Putamen (tissue), 1 donor: Measurements from ENCODE around the gene ENPP7.
"Not testable (repeated sequence)": the region's sequence is repeated elsewhere in the genome, so short reads cannot be mapped to it uniquely, and the experiment has no call there.

Source experiments
- DNase-seq: peaks from one replicate; pipeline ENCODE4 v3.0.0-alpha.2; 2016; ENCODE audit warnings: low spot score

Gene ENPP7

GRCh38 chr17:79749156-79749815 is 18.5 kb downstream of the ENPP7 start:
- DNase-seq, result no peak

- no peak for DNase-seq
These were observed 19.2 kb downstream of the ENPP7 start for GRCh38 chr17:79749958-79750357.

- DNase-seq, result no peak
These were observed 20.2 kb downstream of the ENPP7 start for GRCh38 chr17:79750650-79751545.

GRCh38 chr17:79752175-79752574 is 21.4 kb downstream of the ENPP7 start:
- DNase-seq, result no peak

GRCh38 chr17:79754370-79754769 is 23.6 kb downstream of the ENPP7 start:
- DNase-seq, result no peak

- not testable (repeated sequence) for DNase-seq
These were observed 24.2 kb downstream of the ENPP7 start for GRCh38 chr17:79754903-79755302.

GRCh38 chr17:79755591-79755990 is 24.8 kb downstream of the ENPP7 start:
- no peak for DNase-seq

- no peak for DNase-seq
These were observed 26.5 kb downstream of the ENPP7 start for GRCh38 chr17:79757140-79757745.

GRCh38 chr17:79758271-79758670 is 27.5 kb downstream of the ENPP7 start:
- DNase-seq, result no peak

- no peak for DNase-seq
These were observed 29.6 kb downstream of the ENPP7 start for GRCh38 chr17:79760197-79760906.

GRCh38 chr17:79761894-79762589 is 31.3 kb downstream of the ENPP7 start:
- no peak for DNase-seq

- no peak for DNase-seq
These were observed 35.0 kb downstream of the ENPP7 start for GRCh38 chr17:79765708-79766107.

GRCh38 chr17:79769570-79770506 is 39.1 kb downstream of the ENPP7 start:
- no peak for DNase-seq

GRCh38 chr17:79771276-79771675 is 40.5 kb downstream of the ENPP7 start:
- DNase-seq, result no peak

GRCh38 chr17:79772726-79773125 is 42.0 kb downstream of the ENPP7 start:
- DNase-seq, result not testable (repeated sequence)

GRCh38 chr17:79774561-79774975 is 43.8 kb downstream of the ENPP7 start:
- DNase-seq, result no peak

GRCh38 chr17:79775632-79776031 is 44.9 kb downstream of the ENPP7 start:
- no peak for DNase-seq

GRCh38 chr17:79776376-79777119 is 45.8 kb downstream of the ENPP7 start:
- DNase-seq, result no peak

- peak; percentile 55 for DNase-seq
These were observed 46.6 kb downstream of the ENPP7 start for GRCh38 chr17:79777120-79777893.
